ENCODE results near the gene CCM2.

DNA sequence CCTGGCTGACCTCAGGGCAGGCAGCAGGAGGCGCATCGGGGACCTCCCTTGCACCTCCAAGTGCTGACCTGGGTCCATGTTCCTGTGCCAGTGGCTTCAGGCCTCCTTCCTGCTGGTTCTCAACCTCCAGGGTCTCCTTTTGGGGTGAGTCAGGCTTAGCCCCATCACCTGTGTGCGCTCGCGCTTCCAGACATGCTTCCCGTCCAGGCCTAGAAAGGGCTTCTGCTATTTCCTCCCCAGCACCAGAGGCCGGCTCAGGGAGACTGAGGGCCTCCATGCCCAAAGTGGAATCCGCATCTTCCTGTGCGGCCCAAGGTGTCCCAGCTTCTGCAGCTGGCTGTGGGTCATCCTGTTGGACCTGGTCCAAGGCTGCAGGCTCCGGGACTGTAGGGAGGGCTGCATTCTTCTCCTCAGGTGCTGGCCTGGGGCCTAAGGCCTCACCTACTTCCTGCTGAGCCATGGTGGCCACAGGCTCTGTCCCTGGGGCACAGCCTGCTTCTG, 82.9 kb downstream of the CCM2 start:
- TF ChIP-seq POLR2A (IDR thresholded peaks at IDR 0.05) = no peak
- TF ChIP-seq, protein P1, sequence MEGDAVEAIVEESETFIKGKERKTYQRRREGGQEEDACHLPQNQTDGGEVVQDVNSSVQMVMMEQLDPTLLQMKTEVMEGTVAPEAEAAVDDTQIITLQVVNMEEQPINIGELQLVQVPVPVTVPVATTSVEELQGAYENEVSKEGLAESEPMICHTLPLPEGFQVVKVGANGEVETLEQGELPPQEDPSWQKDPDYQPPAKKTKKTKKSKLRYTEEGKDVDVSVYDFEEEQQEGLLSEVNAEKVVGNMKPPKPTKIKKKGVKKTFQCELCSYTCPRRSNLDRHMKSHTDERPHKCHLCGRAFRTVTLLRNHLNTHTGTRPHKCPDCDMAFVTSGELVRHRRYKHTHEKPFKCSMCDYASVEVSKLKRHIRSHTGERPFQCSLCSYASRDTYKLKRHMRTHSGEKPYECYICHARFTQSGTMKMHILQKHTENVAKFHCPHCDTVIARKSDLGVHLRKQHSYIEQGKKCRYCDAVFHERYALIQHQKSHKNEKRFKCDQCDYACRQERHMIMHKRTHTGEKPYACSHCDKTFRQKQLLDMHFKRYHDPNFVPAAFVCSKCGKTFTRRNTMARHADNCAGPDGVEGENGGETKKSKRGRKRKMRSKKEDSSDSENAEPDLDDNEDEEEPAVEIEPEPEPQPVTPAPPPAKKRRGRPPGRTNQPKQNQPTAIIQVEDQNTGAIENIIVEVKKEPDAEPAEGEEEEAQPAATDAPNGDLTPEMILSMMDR (IDR thresholded peaks at IDR 0.05) = no peak
- no peak for TF ChIP-seq EP300 (IDR thresholded peaks at IDR 0.05)
- no peak for TF ChIP-seq POLR2AphosphoS5 (IDR thresholded peaks at IDR 0.05)
